SU-DHL-6 (cell line): ENCODE results near the gene SUCO.

ENCODE experiments used
- H2AFZ ChIP-seq: fragments of 200-600 bp; sonication (generic); 2 replicates; pipeline ENCODE4 v1.6.1; 2014; ENCODE audit warnings: low read depth, mild to moderate bottlenecking, moderate library complexity, mixed read lengths, antibody characterized with exemption, low read length; ENCODE audit not compliant: severe bottlenecking
- H3F3A ChIP-seq: fragments of 200-600 bp; shearing (Covaris generic); 2 replicates; pipeline ENCODE4 v1.6.0; 2016; ENCODE audit warnings: antibody characterized with exemption, mild to moderate bottlenecking; ENCODE audit not compliant: insufficient read depth
- H3K27ac ChIP-seq: fragments of 200-600 bp; sonication (generic); 2 replicates; pipeline ENCODE4 v1.5.1; 2016; ENCODE audit warnings: low read depth, mild to moderate bottlenecking, low read length, moderate library complexity, mixed read lengths
- H3K27me3 ChIP-seq: fragments of 200-600 bp; sonication (generic), shearing (Covaris generic); 2 replicates; pipeline ENCODE4 v1.6.0; 2014; ENCODE audit warnings: mild to moderate bottlenecking, low read length
- H3K36me3 ChIP-seq: fragments of 200-600 bp; sonication (generic); 2 replicates; pipeline ENCODE4 v1.6.1; 2014; ENCODE audit warnings: mild to moderate bottlenecking, low read length, mixed read lengths
- H3K4me2 ChIP-seq: fragments of 300-600, 200-600 bp; shearing (Covaris generic), sonication (generic); 2 replicates; pipeline ENCODE4 v1.6.0; 2014; ENCODE audit warnings: low read length, low read depth, mild to moderate bottlenecking; ENCODE audit not compliant: poor library complexity, severe bottlenecking
- H3K4me3 ChIP-seq: fragments of 200-600 bp; sonication (generic); 2 replicates; pipeline ENCODE4 v1.5.1; 2014; ENCODE audit warnings: antibody characterized with exemption, low read length, mild to moderate bottlenecking, mixed read lengths; ENCODE audit not compliant: insufficient read depth, poor library complexity, severe bottlenecking
- H3K79me2 ChIP-seq: fragments of 200-600 bp; sonication (generic); 2 replicates; pipeline ENCODE4 v1.6.1; 2014; ENCODE audit warnings: mild to moderate bottlenecking, low read length, moderate library complexity; ENCODE audit not compliant: insufficient read depth
- H3K9ac ChIP-seq: fragments of 200-600 bp; sonication (generic); 2 replicates; pipeline ENCODE4 v1.7.0; 2014; ENCODE audit warnings: mild to moderate bottlenecking, low read length
- H3K9me2 ChIP-seq: fragments of 200-600 bp; sonication (generic); replicated peaks from 2 replicates; pipeline ENCODE4 v1.6.1; 2014; ENCODE audit warnings: low read length; ENCODE audit not compliant: insufficient read depth
- H3K9me3 ChIP-seq: fragments of 200-600 bp; sonication (generic); 2 replicates; pipeline ENCODE4 v1.6.1; 2014; ENCODE audit warnings: low read length, mixed read lengths; ENCODE audit not compliant: insufficient read depth
- H4K20me1 ChIP-seq: fragments of 200-600 bp; sonication (generic); 2 replicates; pipeline ENCODE4 v1.6.1; 2014; ENCODE audit warnings: low read depth, mild to moderate bottlenecking, antibody characterized with exemption, low read length, moderate library complexity, mixed read lengths
- EZH2phosphoT487 ChIP-seq: fragments of 200-600 bp; sonication (generic), shearing (Covaris generic); conservative IDR thresholded peaks from 2 replicates; pipeline ENCODE4 v1.6.1; 2018; ENCODE audit warnings: mild to moderate bottlenecking, antibody characterized with exemption, low read length, moderate library complexity, mixed read lengths
- TF ChIP-seq, protein P1 (sequence below): fragments of 200-600 bp; sonication (generic); IDR thresholded peaks from one replicate; pipeline ENCODE4 v1.5.1; 2017; ENCODE audit warnings: antibody characterized with exemption, mild to moderate bottlenecking, low read length, moderate library complexity; ENCODE audit not compliant: insufficient read depth, poor library complexity, severe bottlenecking

The SUCO gene

DNA sequence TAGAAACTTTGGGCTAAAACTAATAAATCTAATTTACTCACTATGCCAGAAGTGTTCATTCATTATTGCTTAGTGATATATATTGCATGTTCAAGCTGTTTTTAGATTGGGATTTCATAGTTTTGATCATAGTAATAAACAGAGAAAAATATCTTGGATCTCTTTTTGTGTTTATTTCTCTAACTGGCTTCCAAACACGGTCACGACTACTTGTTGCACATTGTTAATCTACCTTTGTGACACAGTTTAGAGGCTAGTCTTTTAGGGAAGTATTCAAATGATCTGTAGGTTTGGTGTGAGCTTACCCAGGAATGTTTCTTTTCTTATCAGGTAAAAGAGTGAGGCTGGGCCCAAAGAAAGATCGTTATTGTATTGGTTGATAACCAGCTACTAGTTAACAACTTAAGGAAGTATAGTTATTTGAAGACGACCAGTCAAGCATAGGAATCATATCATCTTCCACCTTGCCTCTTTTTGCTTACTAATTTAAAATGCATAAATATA, 75.2 kb downstream of the SUCO start:
- H3K27ac ChIP-seq: no peak overlapping the region
- no peak for TF ChIP-seq EZH2phosphoT487
- TF ChIP-seq, protein P1, sequence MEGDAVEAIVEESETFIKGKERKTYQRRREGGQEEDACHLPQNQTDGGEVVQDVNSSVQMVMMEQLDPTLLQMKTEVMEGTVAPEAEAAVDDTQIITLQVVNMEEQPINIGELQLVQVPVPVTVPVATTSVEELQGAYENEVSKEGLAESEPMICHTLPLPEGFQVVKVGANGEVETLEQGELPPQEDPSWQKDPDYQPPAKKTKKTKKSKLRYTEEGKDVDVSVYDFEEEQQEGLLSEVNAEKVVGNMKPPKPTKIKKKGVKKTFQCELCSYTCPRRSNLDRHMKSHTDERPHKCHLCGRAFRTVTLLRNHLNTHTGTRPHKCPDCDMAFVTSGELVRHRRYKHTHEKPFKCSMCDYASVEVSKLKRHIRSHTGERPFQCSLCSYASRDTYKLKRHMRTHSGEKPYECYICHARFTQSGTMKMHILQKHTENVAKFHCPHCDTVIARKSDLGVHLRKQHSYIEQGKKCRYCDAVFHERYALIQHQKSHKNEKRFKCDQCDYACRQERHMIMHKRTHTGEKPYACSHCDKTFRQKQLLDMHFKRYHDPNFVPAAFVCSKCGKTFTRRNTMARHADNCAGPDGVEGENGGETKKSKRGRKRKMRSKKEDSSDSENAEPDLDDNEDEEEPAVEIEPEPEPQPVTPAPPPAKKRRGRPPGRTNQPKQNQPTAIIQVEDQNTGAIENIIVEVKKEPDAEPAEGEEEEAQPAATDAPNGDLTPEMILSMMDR: no peak
- H3K9me2 ChIP-seq: no peaks in the 10 kb centered on the region
- no peaks in the 10 kb centered on the region for H3K79me2 ChIP-seq
- no peaks in the 10 kb centered on the region for H4K20me1 ChIP-seq
- no peaks in the 10 kb centered on the region for H3F3A ChIP-seq
- H2AFZ ChIP-seq: no peak overlapping the region
- no peak overlapping the region for H3K9ac ChIP-seq
- H3K4me2 ChIP-seq: no peak overlapping the region
- no peak overlapping the region for H3K4me3 ChIP-seq
- H3K9me3 ChIP-seq: no peaks in the 10 kb centered on the region
- H3K36me3 ChIP-seq: peaks cover 4% of the 10 kb centered on the region; the same call in 1 of the 2 replicates
- H3K27me3 ChIP-seq: no peaks in the 10 kb centered on the region

DNA sequence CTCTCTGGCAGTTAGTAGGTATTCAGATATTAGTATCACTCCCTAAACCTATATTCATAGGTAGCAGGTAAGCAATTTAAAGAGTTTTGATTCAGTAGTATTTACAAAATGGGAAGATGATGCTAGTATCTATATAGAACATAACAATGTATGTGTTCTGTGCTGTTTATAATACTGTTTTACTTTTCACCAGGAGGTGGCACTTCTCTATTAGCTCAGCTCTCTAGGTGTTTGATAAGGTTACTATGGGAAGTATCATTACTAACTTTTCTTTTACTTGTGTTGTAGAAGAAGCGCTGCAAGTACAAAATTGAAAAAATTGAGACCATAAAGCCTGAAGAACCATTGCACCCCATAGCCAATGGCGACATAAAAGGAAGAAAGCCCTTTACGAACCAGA, 76.6 kb downstream of the SUCO start:
- Histone ChIP-seq H3F3A (no peaks in the 10 kb centered on the region), H4K20me1 (no peaks in the 10 kb centered on the region), H2AFZ (no peak overlapping the region), H3K36me3 (peaks cover 4% of the 10 kb centered on the region; the same call in 1 of the 2 replicates), H3K4me3 (no peak overlapping the region), H3K9ac (no peak overlapping the region), H3K27me3 (no peaks in the 10 kb centered on the region), H3K4me2 (no peak overlapping the region), H3K79me2 (no peaks in the 10 kb centered on the region), H3K9me2 (no peaks in the 10 kb centered on the region), H3K9me3 (no peaks in the 10 kb centered on the region), H3K27ac (no peak overlapping the region)
- no peak for TF ChIP-seq EZH2phosphoT487
- TF ChIP-seq, protein P1: no peak

DNA sequence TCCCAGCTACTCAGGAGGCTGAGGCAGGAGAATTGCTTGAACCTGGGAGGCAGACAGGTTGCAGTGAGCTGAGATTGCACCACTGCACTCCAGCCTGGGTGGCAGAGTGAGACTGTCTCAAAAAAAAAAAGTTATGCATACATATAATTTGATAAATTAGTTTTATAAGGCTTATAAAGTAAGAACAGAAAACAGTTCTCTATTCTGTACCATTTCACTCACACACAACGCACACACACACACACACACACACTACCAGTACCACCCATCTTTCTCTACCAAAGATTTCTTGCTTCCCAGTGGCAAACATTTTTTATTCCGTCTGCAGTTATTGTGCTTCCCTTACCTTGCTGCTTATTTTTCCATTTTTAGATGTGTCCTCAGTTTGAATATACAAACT, 79.5 kb downstream of the SUCO start:
- peaks cover 4% of the 10 kb centered on the region; the same call in 1 of the 2 replicates for H3K36me3 ChIP-seq
- no peak overlapping the region for H2AFZ ChIP-seq
- no peaks in the 10 kb centered on the region for H3K79me2 ChIP-seq
- H3K4me3 ChIP-seq: no peak overlapping the region
- no peaks in the 10 kb centered on the region for H3K9me3 ChIP-seq
- no peak overlapping the region for H3K9ac ChIP-seq
- H3K27me3 ChIP-seq: no peaks in the 10 kb centered on the region
- no peaks in the 10 kb centered on the region for H4K20me1 ChIP-seq
- no peak for TF ChIP-seq EZH2phosphoT487
- TF ChIP-seq, protein P1: no peak
- H3K27ac ChIP-seq: no peak overlapping the region
- no peak overlapping the region for H3K4me2 ChIP-seq
- H3K9me2 ChIP-seq: no peaks in the 10 kb centered on the region
- H3F3A ChIP-seq: no peaks in the 10 kb centered on the region
